ENCODE results near the gene SUN1.

- TF ChIP-seq, protein P1, sequence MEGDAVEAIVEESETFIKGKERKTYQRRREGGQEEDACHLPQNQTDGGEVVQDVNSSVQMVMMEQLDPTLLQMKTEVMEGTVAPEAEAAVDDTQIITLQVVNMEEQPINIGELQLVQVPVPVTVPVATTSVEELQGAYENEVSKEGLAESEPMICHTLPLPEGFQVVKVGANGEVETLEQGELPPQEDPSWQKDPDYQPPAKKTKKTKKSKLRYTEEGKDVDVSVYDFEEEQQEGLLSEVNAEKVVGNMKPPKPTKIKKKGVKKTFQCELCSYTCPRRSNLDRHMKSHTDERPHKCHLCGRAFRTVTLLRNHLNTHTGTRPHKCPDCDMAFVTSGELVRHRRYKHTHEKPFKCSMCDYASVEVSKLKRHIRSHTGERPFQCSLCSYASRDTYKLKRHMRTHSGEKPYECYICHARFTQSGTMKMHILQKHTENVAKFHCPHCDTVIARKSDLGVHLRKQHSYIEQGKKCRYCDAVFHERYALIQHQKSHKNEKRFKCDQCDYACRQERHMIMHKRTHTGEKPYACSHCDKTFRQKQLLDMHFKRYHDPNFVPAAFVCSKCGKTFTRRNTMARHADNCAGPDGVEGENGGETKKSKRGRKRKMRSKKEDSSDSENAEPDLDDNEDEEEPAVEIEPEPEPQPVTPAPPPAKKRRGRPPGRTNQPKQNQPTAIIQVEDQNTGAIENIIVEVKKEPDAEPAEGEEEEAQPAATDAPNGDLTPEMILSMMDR (IDR thresholded peaks at IDR 0.05; ENCODE audit: extremely low read depth in 1 of 2, insufficient read depth in 1 of 2, low read depth in 1 of 2, low read length in 2 of 2), result no peak
- TF ChIP-seq POLR2AphosphoS5 (IDR thresholded peaks at IDR 0.05; ENCODE audit: insufficient read depth, low read depth, low read length), result no peak
- no peak for TF ChIP-seq MYC (IDR thresholded peaks at IDR 0.05; ENCODE audit: low read depth, low read length)
- no peak for TF ChIP-seq POLR2A (IDR thresholded peaks at IDR 0.05; ENCODE audit: low read depth, low read length)
- no peak for TF ChIP-seq EZH2 (IDR thresholded peaks at IDR 0.05; ENCODE audit: borderline replicate concordance, low read depth, low read length, severe bottlenecking)
- no peak for TF ChIP-seq JUN (IDR thresholded peaks at IDR 0.05; ENCODE audit: borderline replicate concordance, insufficient read depth, insufficient read length, low read depth)
- no peak for TF ChIP-seq MAX (IDR thresholded peaks at IDR 0.05; ENCODE audit: insufficient read depth, insufficient read length)
Measured at GRCh38 chr7:883055-884021, 51.1 kb downstream of the SUN1 start.

Data from endothelial cell of umbilical vein (primary cell).